NT2/D1 (cell line): Measurements from ENCODE around the gene MFSD6.

ENCODE experiments used
- SUZ12 ChIP-seq: IDR thresholded peaks from 2 replicates; pipeline ENCODE4 v1.6.1; 2011; ENCODE audit not compliant: insufficient read length, insufficient read depth; ENCODE audit errors: extremely low read depth
- YY1 ChIP-seq: IDR thresholded peaks from 2 replicates; pipeline ENCODE4 v1.6.1; 2011; ENCODE audit not compliant: insufficient read length, insufficient read depth
- ZNF274 ChIP-seq: IDR thresholded peaks from 2 replicates; pipeline ENCODE4 v1.6.1; 2011; ENCODE audit warnings: mild to moderate bottlenecking, low read depth, low read length

DNA sequence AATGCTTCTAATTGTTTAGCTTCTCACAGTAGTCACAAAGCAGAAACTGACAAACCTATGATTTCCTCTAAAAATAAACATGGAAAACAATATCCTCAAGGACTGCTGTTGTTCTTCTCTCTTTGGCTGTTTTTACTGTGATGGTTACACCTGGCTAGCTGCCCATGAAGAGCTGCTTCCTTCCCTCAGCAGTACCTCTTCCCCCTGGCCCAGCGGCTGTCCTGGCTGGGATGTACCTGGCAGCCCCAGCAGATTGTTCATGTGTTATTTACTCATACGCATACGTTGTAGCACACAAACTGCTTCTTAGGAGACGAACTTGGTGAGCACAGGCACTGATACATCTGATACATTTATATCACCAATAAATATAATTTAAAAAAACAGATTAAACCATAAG, 99.0 kb downstream of the MFSD6 start:
- TF ChIP-seq ZNF274 (no peak), YY1 (no peak), SUZ12 (no peak)
